Esophagus squamous epithelium (tissue), 4 donors: Measurements from ENCODE around the gene CISD1.
"Not testable (repeated sequence)": the region's sequence is repeated elsewhere in the genome, so short reads cannot be mapped to it uniquely, and the experiment has no call there.

Source experiments
- POLR2A ChIP-seq, 4 donors: fragments of 450-650 bp; IDR thresholded peaks; one replicate each; pipeline ENCODE4 v1.6.1; 2017; ENCODE audit warnings: antibody characterized with exemption in 4 of 4, mild to moderate bottlenecking in 4 of 4, moderate library complexity in 3 of 4
- TF ChIP-seq, protein P1 (sequence below), 6 experiments: fragments of 450-650 bp in 4 of 6; fragments of 200-600 bp in 2 of 6; sonication (generic) in 2 of 6; IDR thresholded peaks; one replicate each; pipeline ENCODE4 v1.5.1; 2016 to 2019; ENCODE audit warnings: antibody characterized with exemption in 6 of 6, mild to moderate bottlenecking in 4 of 6, moderate library complexity in 4 of 6

DNA sequence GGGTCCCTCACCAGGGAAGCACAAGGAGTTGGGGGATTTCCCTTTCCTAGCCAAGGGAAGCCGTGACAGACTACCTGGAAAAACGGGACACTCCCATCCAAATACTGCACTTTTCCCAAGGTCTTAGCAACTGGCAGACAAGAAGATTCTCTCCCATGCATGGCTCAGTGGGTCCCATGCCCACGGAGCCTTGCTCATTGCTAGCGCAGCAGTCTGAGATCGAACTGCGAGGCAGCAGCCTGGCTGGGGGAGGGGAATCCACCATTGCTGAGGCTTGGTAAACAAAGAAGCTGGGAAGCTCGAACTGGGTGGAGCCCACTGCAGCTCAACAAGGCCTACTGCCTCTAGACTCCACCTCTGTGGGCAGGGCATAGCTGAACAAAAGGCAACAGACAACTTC lies 39.1 kb upstream of the CISD1 start:
- TF ChIP-seq, protein P1, sequence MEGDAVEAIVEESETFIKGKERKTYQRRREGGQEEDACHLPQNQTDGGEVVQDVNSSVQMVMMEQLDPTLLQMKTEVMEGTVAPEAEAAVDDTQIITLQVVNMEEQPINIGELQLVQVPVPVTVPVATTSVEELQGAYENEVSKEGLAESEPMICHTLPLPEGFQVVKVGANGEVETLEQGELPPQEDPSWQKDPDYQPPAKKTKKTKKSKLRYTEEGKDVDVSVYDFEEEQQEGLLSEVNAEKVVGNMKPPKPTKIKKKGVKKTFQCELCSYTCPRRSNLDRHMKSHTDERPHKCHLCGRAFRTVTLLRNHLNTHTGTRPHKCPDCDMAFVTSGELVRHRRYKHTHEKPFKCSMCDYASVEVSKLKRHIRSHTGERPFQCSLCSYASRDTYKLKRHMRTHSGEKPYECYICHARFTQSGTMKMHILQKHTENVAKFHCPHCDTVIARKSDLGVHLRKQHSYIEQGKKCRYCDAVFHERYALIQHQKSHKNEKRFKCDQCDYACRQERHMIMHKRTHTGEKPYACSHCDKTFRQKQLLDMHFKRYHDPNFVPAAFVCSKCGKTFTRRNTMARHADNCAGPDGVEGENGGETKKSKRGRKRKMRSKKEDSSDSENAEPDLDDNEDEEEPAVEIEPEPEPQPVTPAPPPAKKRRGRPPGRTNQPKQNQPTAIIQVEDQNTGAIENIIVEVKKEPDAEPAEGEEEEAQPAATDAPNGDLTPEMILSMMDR (IDR thresholded peaks at IDR 0.05): not testable (repeated sequence)
- not testable (repeated sequence) for TF ChIP-seq POLR2A (IDR thresholded peaks at IDR 0.05)
